ENCODE measurements around the gene ZNF346.
"Not testable (repeated sequence)": the region's sequence is repeated elsewhere in the genome, so short reads cannot be mapped to it uniquely, and the experiment has no call there.

The ZNF346 gene

GRCh38 chr5:177008716-177009115 lies 13.8 kb upstream of the ZNF346 start:
- FAIRE-seq (no peak), DNase-seq (ENCODE audit: insufficient read length, low spot score) (no peak)

- FAIRE-seq (no peak), DNase-seq (ENCODE audit: insufficient read length, low spot score) (no peak)
Measured at GRCh38 chr5:177010153-177010552, 12.3 kb upstream of the ZNF346 start.

- FAIRE-seq (no peak), DNase-seq (ENCODE audit: insufficient read length, low spot score) (no peak)
Measured at GRCh38 chr5:177015156-177015555, 7.3 kb upstream of the ZNF346 start.

- no peak for FAIRE-seq
- no peak for DNase-seq (ENCODE audit: insufficient read length, low spot score)
Measured at GRCh38 chr5:177018341-177018740, 4.2 kb upstream of the ZNF346 start.

GRCh38 chr5:177020033-177020432 lies 2.5 kb upstream of the ZNF346 start:
- no peak for FAIRE-seq

GRCh38 chr5:177023303-177023664 lies 788 bp downstream of the ZNF346 start:
- FAIRE-seq (no peak), DNase-seq (ENCODE audit: insufficient read length, low spot score) (no peak)

More at GRCh38 chr5:177020033-177020432, 2.5 kb upstream of the ZNF346 start:
- DNase-seq (ENCODE audit: insufficient read length, low spot score), result no peak

- FAIRE-seq (no peak), DNase-seq (ENCODE audit: insufficient read length, low spot score) (no peak)
Measured at GRCh38 chr5:177024559-177024958, 2.1 kb downstream of the ZNF346 start.

- no peak for FAIRE-seq
- DNase-seq (ENCODE audit: insufficient read length, low spot score), result no peak
Measured at GRCh38 chr5:177025101-177025601, 2.7 kb downstream of the ZNF346 start.

DNA sequence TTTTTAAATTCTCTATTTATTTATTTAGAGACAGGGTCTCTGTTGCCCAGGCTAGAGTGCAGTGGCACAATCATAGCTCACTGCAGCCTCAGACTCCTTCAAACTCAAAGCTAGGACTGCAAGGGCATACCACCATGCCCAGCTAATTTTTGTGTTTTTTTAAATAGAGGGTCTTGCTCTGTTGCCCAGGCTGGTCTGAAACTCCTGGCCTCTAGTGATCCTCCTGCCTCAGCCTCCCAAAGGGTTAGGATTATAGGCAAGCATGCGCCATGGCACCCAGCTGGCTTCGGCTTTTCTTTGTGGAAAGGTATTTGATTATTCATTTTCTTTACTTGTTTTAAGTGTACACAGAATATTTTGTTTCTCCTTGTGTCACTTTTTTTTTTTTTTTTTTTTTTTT lies 5.2 kb downstream of the ZNF346 start:
- DNase-seq (ENCODE audit: insufficient read length, low spot score) (no peak), FAIRE-seq (no peak)

DNA sequence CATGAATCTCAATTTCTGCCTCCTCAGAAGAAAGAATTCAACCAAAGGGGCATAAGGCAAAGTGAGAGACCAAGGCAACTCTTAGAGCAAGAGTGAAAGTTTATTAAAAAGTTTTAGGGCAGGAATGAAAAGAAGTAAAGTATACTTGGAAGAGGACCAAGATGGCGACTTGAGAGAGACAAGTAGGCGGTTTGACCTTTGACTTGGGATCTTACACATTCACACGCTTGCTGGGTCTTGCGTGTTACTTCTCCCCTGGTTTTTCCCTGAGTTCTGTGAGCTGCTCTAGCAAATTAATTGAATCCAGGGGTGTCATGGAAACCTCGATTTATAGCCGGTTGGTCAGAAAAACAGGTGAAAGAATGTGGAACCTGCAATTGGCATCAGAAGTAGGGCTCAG lies 7.0 kb downstream of the ZNF346 start:
- no peak for FAIRE-seq
- DNase-seq (ENCODE audit: insufficient read length, low spot score), result no peak

- DNase-seq (ENCODE audit: insufficient read length, low spot score), result no peak
- FAIRE-seq, result no peak
Measured at GRCh38 chr5:177035976-177036375, 13.5 kb downstream of the ZNF346 start.

DNA sequence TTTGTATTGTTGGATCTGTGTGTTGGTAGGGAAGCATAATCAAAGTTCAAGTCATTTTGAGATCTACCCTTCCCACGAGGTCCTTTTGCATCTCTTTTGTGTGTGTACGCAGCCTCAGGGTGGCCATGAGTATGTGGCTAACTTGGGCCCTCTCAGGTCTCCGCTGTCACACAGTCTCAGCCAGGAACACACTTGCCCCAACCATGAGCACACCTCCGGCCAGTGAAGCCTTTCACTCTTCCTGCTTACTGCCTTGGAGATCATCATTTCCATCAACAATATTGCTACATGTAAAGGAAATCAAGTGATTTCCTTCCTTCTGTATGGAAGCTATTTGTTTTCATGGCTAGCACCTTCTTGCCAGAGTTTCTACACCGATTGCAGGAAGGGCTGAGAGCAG lies 13.9 kb downstream of the ZNF346 start:
- FAIRE-seq (no peak), DNase-seq (ENCODE audit: insufficient read length, low spot score) (no peak)

- FAIRE-seq, result no peak
- no peak for DNase-seq (ENCODE audit: insufficient read length, low spot score)
Measured at GRCh38 chr5:177036921-177037320, 14.4 kb downstream of the ZNF346 start.

DNA sequence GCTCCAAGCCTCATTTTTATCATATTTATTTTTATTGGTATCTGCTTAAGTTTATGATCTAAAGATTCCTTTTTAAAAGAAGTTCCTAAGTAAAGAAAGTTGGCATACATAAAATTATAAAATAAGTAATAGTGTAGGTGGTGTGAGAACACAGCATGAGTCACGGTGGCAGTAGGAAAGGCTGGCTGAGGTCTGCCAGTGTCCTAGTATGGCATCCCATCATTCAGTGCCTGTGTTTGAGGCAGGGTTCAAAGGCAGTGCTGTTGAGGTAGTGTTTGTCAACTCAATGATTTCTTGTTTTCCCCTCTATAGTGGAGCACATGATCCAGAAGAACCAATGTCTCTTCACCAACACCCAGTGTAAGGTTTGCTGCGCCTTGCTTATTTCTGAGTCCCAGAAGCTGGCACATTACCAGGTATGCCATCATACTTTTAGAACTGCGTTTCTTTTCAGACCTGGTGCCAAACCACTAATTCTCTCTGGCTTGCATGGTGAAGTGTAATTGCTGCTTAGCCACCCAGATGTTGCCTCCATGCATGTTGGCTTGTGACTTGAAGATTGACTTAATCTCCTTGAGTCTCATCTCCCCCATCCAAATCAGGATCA lies 18.4 kb downstream of the ZNF346 start:
- no peak for FAIRE-seq
- DNase-seq (ENCODE audit: insufficient read length, low spot score), result no peak

- FAIRE-seq, result no peak
- DNase-seq (ENCODE audit: insufficient read length, low spot score), result no peak
Measured at GRCh38 chr5:177041936-177042335, 19.4 kb downstream of the ZNF346 start.

DNA sequence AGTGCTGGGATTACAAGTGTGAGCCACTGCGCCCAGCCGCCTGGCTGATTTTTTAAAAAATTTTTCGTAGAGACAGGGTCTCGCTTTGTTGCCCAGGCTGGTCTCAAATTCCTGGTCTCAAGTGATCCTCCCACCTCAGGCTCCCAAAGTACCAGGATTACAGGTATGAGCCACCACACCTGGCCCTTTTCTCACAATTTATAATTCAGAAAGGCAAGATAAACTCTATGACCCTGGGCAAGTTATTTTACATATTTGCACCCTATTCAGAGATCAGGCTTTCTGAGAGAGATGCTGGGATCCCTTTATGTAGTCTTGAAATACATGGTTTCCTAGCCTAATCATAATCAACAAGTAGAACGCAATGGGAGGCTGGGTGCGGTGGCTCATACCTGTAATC lies 20.6 kb downstream of the ZNF346 start:
- DNase-seq (ENCODE audit: insufficient read length, low spot score) (no peak), FAIRE-seq (no peak)

DNA sequence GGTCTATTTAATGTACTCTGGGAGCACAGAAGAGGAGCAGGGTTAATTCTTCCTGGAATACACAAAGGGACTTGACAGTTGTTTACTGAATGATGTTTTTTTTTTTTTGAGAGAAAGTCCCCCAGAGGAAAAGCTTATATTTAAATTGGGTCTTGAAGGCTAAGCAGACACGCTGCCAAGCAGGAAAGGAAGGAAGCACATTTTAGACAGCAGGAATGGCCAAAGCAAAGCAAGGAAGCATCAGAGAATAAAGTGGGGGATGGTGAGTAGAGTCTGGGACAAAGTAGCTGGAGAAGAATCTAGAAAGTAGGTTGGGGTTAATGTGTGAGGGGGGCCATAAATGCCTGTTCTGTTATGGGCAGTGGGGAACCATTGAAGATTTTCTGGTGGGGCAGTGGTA lies 21.5 kb downstream of the ZNF346 start:
- DNase-seq (ENCODE audit: insufficient read length, low spot score) (no peak), FAIRE-seq (no peak)

DNA sequence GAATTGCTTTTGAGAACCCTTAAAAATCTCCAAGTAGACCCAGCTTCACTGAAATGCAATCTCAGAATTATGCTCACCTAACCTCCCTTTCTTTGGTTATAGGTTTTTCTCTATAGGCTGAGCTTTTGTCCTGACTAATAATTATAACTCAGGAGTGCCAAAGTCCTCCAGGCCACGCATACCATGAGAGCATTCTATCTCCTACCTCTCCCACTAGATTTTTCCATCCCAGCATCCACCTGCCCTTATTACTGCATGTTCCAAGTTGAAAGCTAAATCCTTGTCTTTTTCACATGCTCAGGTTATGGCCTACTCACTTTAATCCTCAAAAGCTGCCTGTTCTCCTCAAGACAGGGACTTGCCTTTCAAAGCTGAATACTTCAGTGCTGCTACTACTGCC lies 22.1 kb downstream of the ZNF346 start:
- no peak for DNase-seq (ENCODE audit: insufficient read length, low spot score)
- no peak for FAIRE-seq

- FAIRE-seq (no peak), DNase-seq (ENCODE audit: insufficient read length, low spot score) (no peak)
Measured at GRCh38 chr5:177045631-177046030, 23.1 kb downstream of the ZNF346 start.

- not testable (repeated sequence) for DNase-seq (ENCODE audit: insufficient read length, low spot score); FAIRE-seq
Measured at GRCh38 chr5:177048531-177048930, 26.0 kb downstream of the ZNF346 start.

GRCh38 chr5:177049285-177049684 lies 26.8 kb downstream of the ZNF346 start:
- no peak for FAIRE-seq
- DNase-seq (ENCODE audit: insufficient read length, low spot score), result no peak

GRCh38 chr5:177064500-177065277 lies 42.2 kb downstream of the ZNF346 start:
- no peak for DNase-seq (ENCODE audit: insufficient read length, low spot score)
- FAIRE-seq, result no peak
